Natural killer cell treated with Interleukin-12 subunit alpha and Interleukin-12 subunit beta and Interleukin-15 and Interleukin-18, amount 100 ng/mL, for 72 hours (primary cell): ENCODE data around the gene EME1. TPM values are rescaled to one million over a fixed set of nuclear protein-coding genes. Genes with fewer than 3 reads are reported as not detected.
"Not testable (repeated sequence)": the region's sequence is repeated elsewhere in the genome, so short reads cannot be mapped to it uniquely, and the experiment has no call there.

Source experiments
- ATAC-seq, 2 donors: fragments of 150-1000 bp; cut with Tn5 transposase in 1 of 2; sonication (Bioruptor Pico), chemical (Tn5 transposase) in 1 of 2; 2 replicates each; pipeline ENCODE4 v1.10.0; 2021
- DNase-seq: peaks from one replicate; pipeline ENCODE4 v3.0.0; 2022; ENCODE audit warnings: low spot score
- H3K27ac Mint-ChIP-seq, 2 donors: 1 replicate in 1 of 2; 2 replicates in 1 of 2; pipeline ENCODE4 v1.8.0; 2022; ENCODE audit warnings: mixed read lengths in 2 of 2, mild to moderate bottlenecking in 1 of 2, moderate library complexity in 1 of 2
- H3K27me3 Mint-ChIP-seq, 2 donors: 1 replicate in 1 of 2; 2 replicates in 1 of 2; pipeline ENCODE4 v1.8.0; 2022; ENCODE audit warnings: mixed read lengths in 2 of 2
- H3K36me3 Mint-ChIP-seq: one replicate; pipeline ENCODE4 v1.8.0; 2022; ENCODE audit warnings: mixed read lengths
- H3K4me1 Mint-ChIP-seq, 2 donors: 1 replicate in 1 of 2; 2 replicates in 1 of 2; pipeline ENCODE4 v1.8.0; 2022; ENCODE audit warnings: low read depth in 2 of 2, mixed read lengths in 2 of 2, mild to moderate bottlenecking in 1 of 2
- H3K4me3 Mint-ChIP-seq: one replicate; pipeline ENCODE4 v1.8.0; 2022; ENCODE audit warnings: mixed read lengths
- H3K9me3 Mint-ChIP-seq: 2 replicates; pipeline ENCODE4 v1.8.0; 2022; ENCODE audit warnings: mixed read lengths
- total RNA-seq, 2 donors: library from RNA; stranded (reverse); gene quantifications; one replicate each; pipeline ENCODE4 v1.2.3, GENCODE V29; 2022

Gene EME1, protein sequence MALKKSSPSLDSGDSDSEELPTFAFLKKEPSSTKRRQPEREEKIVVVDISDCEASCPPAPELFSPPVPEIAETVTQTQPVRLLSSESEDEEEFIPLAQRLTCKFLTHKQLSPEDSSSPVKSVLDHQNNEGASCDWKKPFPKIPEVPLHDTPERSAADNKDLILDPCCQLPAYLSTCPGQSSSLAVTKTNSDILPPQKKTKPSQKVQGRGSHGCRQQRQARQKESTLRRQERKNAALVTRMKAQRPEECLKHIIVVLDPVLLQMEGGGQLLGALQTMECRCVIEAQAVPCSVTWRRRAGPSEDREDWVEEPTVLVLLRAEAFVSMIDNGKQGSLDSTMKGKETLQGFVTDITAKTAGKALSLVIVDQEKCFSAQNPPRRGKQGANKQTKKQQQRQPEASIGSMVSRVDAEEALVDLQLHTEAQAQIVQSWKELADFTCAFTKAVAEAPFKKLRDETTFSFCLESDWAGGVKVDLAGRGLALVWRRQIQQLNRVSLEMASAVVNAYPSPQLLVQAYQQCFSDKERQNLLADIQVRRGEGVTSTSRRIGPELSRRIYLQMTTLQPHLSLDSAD
- 10 to 100 TPM; 15.8 to 40.2 TPM for total RNA-seq

DNA sequence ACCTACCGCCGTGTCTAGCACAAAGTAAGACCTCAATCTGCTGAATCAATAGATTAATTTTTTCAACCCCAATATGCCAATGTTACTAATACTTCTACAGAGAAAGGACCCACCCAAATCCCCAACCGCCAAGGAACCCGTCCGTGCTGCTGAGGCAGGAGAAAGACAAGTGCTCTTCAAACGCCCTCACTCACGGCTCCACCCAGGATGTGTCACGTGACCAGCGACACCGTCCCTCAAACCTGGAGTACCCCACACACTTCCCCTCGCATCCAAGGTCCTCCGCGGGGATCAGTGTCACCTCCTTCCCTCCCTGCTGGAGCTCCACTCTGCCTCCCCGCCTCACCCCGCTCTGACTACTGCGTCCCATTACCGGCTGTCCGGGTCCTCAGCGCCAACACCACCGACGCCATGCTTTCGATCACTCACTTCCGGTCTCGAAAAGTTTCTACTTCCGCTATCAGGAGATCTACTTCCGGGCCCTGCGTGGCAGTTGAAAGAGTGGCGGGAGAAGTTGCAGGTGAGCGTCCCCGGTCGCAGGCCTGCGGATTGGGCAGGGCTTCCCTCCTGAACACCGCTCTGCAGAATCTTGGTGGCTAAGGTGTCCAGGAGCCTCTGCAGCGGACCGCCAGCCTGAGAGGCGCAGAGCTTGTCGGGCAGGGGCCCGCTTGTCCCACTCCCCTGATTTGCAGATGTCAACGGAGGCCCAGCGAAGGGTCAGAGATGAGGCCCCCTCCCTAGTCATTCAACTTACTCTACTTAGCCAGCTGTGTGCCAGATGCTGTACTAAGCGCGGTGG lies at the start of gene EME1, which contains the start of gene MRPL27:
TSS of gene EME1 (plus strand) at position 472 of the 799 bp plus-strand sequence. CDS start 1,980 bp downstream, outside the sequence.
TSS of gene MRPL27 (minus strand) at position 427 of the 799 bp plus-strand sequence. CDS start at position 413, 14 bp downstream.
- ATAC-seq: peak; percentile 92 to 95
- H3K9me3 Mint-ChIP-seq: no peaks in the 10 kb centered on the region
- peaks cover 16% of the 10 kb centered on the region for H3K36me3 Mint-ChIP-seq
- DNase-seq: peak; percentile 88
- H3K27ac Mint-ChIP-seq: peak within 1 kb of the TSS; percentile 98
- peak within 1 kb of the TSS; percentile 98 for H3K4me3 Mint-ChIP-seq
- peaks cover 23 to 25% of the 10 kb centered on the region in 2 donors for H3K4me1 Mint-ChIP-seq
- no peaks in the 10 kb centered on the region for H3K27me3 Mint-ChIP-seq

DNA sequence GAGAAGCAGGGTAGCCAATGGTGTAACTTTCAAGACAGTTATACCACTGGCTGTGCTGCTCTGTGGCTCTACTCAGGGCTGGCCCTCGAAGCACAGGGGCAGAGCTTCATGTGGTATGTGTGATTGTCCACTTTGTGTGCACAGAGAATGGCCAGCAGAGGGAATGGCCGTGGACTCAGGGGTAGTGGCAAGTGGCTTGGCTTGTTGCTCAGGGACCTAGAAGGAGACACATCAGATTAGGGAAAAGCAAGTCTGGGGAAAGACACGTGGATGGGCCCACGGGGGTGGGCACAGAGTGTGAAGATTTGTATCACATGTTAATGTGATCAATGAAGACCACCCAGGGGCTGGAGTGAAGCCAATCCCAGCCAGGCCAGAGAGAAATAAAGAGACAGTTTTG lies 47.1 kb upstream of the EME1 start:
- ATAC-seq (no peak), DNase-seq (no peak)
- Mint-ChIP-seq H3K36me3 (no peaks in the 10 kb centered on the region), H3K4me3 (no peak overlapping the region), H3K27me3 (peaks cover 7 to 11% of the 10 kb centered on the region in 2 donors), H3K27ac (peak overlapping the region in 1 of 2 donors; percentile 13), H3K9me3 (no peaks in the 10 kb centered on the region), H3K4me1 (no peaks in the 10 kb centered on the region)

DNA sequence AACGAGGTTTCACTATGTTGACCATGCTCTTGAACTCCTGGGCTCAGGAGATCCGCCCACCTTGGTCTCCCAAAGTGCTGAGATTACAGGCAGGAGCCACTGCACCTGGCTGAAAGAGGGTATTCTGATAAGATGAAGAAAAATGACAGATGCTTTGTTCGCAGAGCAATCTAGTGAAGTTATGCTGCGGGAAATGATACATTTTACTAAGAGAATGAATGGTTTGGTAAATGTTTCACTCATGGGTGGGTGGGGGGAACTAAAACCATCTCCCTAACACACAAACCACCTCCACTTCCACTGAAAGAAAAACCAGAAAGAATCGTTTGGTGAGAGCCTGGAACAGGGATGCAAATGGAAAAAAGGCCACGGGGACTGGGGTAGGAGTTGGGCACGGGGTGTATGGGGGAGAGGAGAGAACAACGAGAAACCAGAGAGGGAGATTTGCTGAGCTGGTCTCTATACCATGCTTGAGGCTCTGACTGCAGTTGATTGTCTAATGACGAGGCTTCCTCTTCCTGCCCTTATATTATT lies 46.1 kb upstream of the EME1 start:
- Mint-ChIP-seq H3K4me1 (no peaks in the 10 kb centered on the region), H3K27me3 (peaks cover 7 to 11% of the 10 kb centered on the region in 2 donors), H3K4me3 (no peak overlapping the region), H3K27ac (no peak overlapping the region), H3K9me3 (no peaks in the 10 kb centered on the region), H3K36me3 (no peaks in the 10 kb centered on the region)
- no peak for ATAC-seq
- no peak for DNase-seq

DNA sequence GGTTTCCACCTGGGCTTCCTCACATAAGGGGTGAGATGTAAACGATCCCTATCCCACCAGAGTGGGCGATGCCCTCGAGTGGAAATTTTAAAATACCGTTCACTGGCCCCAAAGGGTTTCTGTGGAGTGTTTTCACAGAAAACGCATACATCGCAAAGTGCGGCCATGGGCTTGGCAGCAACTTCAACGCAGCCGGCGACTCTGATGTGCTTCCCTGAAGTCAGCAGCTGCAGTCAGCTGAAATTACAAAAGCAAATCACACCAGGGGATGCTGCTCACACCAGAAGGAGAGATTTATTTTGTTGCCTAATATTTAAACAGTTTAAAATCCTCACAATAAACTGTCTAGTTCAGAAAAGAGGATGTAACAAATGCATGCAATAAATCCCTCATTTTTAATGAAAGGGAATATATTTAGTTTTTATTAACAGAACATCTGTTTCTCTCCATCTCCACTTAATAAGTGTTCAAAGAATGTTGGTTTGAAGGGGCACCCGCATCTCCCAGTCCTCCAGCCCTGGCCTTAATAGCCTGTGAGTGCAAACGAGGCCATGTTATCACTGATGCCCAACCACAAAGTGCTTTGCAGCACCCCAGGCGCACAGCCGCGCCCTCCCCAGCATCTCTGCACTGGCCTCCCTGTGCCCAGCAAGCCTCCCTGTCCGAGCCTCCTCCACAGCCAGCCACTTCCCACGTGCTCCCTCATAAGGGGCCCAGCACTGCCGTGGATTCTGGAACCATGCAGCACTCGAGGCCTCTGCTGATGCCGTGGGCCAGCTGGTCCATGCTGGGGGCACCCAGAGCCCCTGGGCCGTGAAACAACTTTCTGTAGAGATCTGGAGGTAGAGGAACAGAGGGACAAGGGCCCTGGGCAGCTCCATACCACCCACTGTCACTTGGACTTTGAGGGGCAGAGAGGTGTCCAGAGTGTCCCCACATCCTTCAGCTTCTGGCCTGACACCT lies 44.4 kb upstream of the EME1 start:
- Mint-ChIP-seq H3K36me3 (no peaks in the 10 kb centered on the region), H3K4me1 (peaks cover under 1 to 3% of the 10 kb centered on the region in 2 donors), H3K9me3 (no peaks in the 10 kb centered on the region), H3K27ac (no peak overlapping the region), H3K27me3 (peaks cover 7 to 15% of the 10 kb centered on the region in 2 donors), H3K4me3 (no peak overlapping the region)
- DNase-seq (no peak), ATAC-seq (peak in 1 of 2 donors; percentile 22)

DNA sequence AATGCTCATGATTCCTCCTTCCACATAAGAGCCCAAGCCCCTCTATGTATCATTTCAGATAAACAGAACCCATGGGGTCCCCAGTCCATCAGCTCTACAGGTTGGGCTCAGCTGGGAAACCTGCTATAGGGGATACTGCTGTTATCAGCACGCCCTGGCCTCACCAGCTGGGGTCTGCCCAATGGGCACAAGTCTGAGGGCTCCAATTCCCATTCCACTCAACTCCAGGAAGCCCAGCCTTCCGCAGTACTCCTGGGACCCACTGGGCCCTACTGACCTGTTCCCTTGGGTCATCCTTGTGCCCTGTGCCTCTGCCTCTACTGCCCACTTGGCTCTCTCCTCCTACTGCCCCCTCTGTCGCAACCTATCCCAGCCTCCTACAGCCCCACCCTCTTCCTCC lies 43.3 kb upstream of the EME1 start:
- ATAC-seq (no peak), DNase-seq (no peak)
- Mint-ChIP-seq H3K27me3 (peaks cover 7 to 15% of the 10 kb centered on the region in 2 donors), H3K27ac (peak overlapping the region in 1 of 2 donors; percentile 53), H3K9me3 (no peaks in the 10 kb centered on the region), H3K4me1 (peaks cover 7% of the 10 kb centered on the region in 2 donors), H3K36me3 (no peaks in the 10 kb centered on the region), H3K4me3 (no peak overlapping the region)

DNA sequence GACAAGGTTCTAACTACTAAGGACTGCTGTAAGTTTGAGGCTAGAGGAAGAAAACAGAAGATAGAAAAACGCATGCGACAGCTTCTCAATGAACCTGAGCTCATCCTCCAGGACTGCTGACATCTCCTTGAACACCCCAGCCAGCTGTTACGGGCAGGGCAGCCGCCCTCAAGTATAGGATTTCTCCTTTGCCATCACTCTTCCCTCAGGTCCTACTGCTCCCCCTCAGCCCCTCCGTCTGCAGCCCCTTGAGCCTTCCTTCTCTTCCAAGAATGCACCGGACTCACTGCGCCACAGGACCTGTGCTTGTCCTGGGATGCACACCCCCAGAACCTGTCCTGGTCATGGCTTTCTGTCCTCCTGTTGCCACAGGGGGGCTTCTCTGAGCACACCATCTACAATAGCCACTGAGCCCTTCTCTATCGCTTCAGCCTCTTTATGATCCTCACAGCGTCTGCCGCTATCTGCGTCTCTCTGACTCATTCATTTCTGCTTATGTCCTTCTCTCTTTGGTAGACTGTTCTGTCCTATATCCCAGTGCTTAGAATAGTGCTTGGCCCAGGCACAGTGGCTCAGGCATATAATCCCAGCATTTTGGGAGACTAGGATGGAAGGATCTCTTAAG lies 42.8 kb upstream of the EME1 start:
- no peaks in the 10 kb centered on the region for H3K9me3 Mint-ChIP-seq
- DNase-seq (no peak), ATAC-seq (no peak)
- H3K36me3 Mint-ChIP-seq: no peaks in the 10 kb centered on the region
- H3K4me3 Mint-ChIP-seq: no peak overlapping the region
- peaks cover 7 to 15% of the 10 kb centered on the region in 2 donors for H3K27me3 Mint-ChIP-seq
- H3K4me1 Mint-ChIP-seq: peaks cover 7% of the 10 kb centered on the region in 2 donors
- no peak overlapping the region for H3K27ac Mint-ChIP-seq

DNA sequence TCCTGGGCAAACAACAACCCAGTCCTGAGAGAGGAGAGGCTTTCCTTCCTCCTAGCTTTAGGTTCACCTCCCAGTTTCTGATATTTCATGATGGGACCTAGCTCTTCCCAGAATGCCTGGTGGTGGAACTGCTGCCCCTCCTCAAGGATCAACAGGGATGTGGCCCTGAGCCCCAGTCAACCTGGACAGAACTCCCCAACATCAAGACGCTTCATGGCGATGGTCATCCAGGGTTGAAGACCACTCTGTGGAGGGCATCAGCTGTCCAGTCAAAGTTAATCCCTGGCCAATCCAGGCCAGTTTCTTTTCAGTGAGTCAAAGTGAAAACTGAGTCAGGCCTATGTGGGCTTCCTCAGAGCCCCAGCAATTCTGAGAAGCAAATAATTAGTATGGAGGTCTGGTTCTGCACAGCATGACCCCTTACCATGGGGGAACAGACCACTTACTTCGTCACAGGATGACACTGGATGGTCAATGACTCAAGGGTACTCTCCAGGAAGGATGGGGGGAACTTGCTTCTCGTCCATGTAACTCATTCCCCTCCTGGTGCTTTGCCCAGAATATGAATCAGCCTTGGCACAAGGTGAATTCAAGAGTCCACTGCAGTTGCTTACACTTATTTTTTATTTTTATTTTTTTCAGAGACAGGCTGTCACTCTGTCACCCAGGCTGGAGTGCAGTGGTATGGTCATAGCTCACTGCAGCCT lies 41.8 kb upstream of the EME1 start:
- Mint-ChIP-seq H3K4me1 (peaks cover 7% of the 10 kb centered on the region in 2 donors), H3K36me3 (no peaks in the 10 kb centered on the region), H3K4me3 (no peak overlapping the region), H3K27ac (no peak overlapping the region), H3K27me3 (peaks cover 7 to 12% of the 10 kb centered on the region in 2 donors), H3K9me3 (no peaks in the 10 kb centered on the region)
- peak; percentile 36 to 71 for ATAC-seq
- DNase-seq: no peak

DNA sequence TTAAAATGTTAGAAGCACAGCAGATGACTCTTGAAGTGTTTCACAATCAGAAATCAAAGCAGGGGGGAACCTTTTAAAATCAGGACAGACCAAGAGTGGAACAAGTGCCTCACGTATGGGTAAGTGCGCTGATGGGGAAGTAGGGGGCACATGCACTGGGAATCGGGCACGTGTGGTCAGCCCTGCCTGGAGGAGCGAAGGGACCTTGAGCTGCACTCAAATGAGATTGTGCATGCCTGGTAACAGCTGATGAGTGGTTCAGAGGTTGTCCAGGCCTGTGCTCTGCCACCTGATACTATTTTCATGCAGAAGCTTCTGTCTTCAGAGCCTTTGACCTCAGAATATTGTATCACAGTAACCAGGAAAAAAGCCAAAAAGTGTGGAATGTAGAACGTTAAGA lies 40.8 kb upstream of the EME1 start:
- no peak for DNase-seq
- Mint-ChIP-seq H3K4me1 (peaks cover 7% of the 10 kb centered on the region in 2 donors), H3K9me3 (no peaks in the 10 kb centered on the region), H3K36me3 (no peaks in the 10 kb centered on the region), H3K4me3 (no peak overlapping the region), H3K27me3 (peaks cover 7 to 12% of the 10 kb centered on the region in 2 donors), H3K27ac (no peak overlapping the region)
- ATAC-seq: no peak

DNA sequence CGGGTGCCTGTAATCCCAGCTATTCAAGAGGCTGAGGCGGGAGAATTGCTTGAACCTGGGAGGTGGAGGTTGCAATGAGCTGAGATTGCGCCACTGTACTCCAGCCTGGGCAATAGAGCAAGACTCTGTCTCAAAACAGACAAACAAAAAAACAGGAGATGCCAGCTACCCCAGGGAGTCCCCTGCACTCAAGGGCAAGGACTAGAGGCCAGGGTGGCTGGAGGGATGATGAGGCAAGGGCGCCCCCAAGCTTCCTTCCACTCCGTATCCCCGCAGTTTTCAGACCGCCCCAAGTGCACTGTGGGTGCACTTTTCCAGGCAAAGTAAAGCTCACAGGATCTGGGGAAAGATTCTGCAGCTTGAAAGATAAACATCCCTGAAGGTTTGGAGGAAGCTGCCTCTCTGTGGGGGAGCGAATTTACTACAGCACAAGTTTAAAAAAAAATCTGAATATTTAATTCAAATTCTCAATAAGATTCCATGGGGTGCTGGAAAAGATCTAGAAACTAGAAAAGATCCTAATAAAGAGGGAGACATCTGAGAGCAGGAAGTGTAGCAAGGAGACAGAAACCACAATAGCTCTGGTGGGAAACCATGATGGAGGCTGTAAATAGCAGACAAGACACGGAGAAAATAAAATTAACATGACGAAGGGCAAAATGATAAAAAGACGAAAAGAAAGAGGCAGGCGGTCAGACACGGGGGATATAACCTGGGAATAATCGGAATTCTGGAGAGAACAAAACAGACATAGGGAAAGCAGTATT lies 39.6 kb upstream of the EME1 start:
- DNase-seq, H3K4me1 Mint-ChIP-seq, ATAC-seq, H3K27ac Mint-ChIP-seq, H3K36me3 Mint-ChIP-seq, H3K9me3 Mint-ChIP-seq: not testable (repeated sequence)
- peak overlapping the region; percentile 61 for H3K4me3 Mint-ChIP-seq
- peaks cover 7 to 12% of the 10 kb centered on the region in 2 donors for H3K27me3 Mint-ChIP-seq

DNA sequence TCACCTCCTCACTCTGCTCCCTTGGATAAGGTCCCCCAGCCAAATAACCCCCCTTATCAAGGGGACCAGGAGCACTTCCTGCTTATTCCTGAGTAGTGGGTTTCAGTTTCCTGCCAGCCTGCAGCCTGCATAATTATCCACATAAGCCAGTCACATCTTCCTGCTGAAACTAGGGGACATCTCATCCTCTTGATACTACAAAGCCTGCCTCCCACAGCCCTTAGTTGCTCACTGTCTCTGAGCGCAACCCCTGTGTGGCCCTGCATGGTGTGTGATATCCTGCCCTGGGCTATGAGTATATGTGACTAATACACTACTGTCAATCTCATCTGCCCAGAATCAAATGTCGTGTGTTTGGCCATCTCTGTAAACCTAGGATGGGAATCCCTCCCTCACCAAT lies 35.1 kb upstream of the EME1 start:
- peaks cover 0 to 3% of the 10 kb centered on the region in 2 donors for H3K27me3 Mint-ChIP-seq
- H3K4me1 Mint-ChIP-seq: peaks cover 7% of the 10 kb centered on the region in 2 donors
- H3K36me3 Mint-ChIP-seq: peaks cover 14% of the 10 kb centered on the region
- ATAC-seq (no peak), DNase-seq (no peak)
- H3K27ac Mint-ChIP-seq: no peak overlapping the region
- H3K4me3 Mint-ChIP-seq: no peak overlapping the region
- H3K9me3 Mint-ChIP-seq: peaks cover 3% of the 10 kb centered on the region

DNA sequence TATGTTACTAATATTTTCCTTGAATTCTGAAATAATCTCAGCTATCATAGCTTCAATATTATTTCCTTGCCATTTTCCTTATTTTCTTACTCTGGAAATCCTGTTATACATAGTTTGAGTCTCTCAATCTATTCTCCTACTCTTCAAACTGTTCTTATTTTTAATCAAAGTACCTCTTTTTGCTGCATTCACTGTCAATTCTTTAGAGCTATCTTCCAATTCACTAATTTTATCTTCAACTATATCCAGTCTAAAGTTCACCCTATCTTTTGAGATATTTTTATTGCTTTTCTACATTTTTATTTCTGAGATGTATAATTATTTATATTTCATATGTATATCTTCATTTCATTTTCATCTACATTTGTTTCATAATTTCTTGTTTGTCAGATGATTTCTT lies 34.4 kb upstream of the EME1 start:
- no peak for ATAC-seq
- H3K9me3 Mint-ChIP-seq: peaks cover 3% of the 10 kb centered on the region

More for the DNA sequence above, 34.4 kb upstream of the EME1 start:
- H3K27ac Mint-ChIP-seq: no peak overlapping the region
- H3K36me3 Mint-ChIP-seq: peaks cover 14% of the 10 kb centered on the region
- no peak for DNase-seq
- no peak overlapping the region for H3K4me3 Mint-ChIP-seq
- peaks cover 4 to 6% of the 10 kb centered on the region in 2 donors for H3K4me1 Mint-ChIP-seq
- peaks cover 0 to 3% of the 10 kb centered on the region in 2 donors for H3K27me3 Mint-ChIP-seq
